ENCODE measurements around the gene HTR6.
"Not testable (repeated sequence)": the region's sequence is repeated elsewhere in the genome, so short reads cannot be mapped to it uniquely, and the experiment has no call there.

Gene HTR6

DNA sequence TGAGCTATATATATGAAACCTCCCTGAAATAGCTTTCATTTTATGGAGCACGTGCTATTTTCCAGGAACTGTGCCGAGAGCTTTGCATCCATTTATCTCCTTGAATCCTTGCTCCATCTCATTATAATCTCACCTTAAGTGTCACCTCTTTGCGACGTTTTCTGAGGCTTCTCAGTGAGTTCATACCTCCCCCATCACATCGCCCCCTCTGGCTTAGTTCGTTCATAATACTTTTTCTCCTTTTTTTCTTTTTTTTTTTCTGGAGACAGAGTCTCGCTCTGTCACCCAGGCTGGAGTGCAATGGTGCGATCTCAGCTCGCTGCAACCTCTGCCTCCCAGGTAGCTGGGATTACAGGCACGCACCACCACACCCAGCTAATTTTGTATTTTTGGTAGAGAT, 25.4 kb upstream of the HTR6 start:
- DNase-seq (ENCODE audit: low read depth in 2 of 2), result not testable (repeated sequence)

DNA sequence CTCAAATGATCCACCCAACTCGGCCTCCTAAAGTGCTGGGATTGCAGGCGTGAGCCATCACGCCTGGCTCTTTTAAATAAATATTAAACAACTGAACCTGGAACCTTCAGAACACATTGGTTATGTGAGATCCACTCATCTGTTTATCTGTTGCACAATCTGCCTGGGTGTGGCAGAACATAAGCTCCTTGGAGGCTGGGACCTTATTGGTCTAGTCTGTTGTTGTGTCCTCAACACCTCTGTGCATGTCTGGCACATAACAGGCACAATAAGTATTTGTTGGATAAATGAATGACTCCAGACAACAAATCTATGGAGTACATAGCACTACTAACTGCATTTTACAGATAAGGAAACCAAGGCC, 24.7 kb upstream of the HTR6 start:
- no peak for DNase-seq (ENCODE audit: low read depth in 2 of 2)

DNA sequence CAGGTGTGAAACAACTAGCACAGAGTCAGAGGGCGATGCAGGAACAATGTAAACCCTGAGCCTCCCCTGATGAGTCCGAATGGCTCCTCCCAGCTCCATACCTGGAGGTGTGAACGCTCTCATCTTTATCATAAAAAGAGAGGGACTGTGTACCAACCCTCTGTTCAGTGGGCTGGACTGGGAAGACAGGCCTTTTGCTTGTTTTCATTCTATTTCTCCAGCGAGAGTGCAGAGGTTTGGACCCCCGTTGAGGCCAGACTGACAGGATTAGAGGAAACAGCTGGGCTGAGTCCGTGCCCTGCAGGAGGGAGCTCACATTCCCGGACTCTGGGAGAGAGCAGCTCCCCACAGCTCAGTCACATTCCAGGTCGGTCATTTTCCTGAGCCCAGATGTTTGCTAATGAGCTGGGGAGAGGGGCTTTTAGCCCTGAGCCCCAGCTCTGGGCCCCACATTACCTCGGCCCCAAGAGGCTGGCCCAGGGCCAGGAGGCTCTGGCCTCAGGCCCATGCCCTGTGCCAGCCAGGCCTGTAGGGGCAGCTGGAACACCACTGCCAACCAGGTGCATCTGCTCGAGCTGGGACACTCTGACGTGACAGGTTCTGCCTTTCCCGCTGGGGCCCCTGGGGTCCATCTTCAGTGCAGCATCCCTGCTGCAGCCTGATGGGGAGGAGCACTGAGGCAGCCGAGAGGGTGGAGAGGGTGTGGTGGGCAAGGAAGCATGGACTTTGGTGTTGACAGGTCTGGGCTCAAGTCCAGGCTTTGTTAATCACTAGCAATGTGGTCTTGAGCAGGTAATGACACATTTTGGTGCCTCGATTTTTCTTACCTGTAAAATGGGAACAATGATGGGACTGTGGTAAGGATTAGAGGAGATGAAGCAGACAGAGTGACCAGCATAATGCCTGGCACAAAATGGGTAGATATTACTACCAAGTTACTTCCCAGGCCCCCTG, 24.0 kb upstream of the HTR6 start:
- no peak for DNase-seq (ENCODE audit: low read depth in 2 of 2)

DNA sequence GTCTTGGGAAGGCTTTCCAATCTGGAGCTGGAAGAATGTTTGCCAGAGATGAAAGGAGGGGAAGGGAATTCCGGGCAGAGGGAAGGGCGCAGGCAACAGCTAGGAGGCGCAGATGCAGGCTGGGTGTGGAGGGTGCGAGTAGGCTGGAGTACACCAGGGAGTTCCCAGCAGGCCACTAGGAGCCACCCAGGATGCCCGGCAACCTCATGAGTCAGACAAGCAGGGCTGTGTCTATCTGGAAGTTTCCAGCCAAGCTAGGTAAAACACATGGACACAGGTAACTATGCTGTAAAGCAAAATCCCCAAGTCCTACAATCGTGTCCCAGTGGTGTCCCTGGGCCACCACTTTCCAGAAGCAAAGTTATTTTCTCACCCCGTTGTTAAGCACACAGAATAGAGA, 21.6 kb upstream of the HTR6 start:
- no peak for DNase-seq (ENCODE audit: low read depth in 2 of 2)

DNA sequence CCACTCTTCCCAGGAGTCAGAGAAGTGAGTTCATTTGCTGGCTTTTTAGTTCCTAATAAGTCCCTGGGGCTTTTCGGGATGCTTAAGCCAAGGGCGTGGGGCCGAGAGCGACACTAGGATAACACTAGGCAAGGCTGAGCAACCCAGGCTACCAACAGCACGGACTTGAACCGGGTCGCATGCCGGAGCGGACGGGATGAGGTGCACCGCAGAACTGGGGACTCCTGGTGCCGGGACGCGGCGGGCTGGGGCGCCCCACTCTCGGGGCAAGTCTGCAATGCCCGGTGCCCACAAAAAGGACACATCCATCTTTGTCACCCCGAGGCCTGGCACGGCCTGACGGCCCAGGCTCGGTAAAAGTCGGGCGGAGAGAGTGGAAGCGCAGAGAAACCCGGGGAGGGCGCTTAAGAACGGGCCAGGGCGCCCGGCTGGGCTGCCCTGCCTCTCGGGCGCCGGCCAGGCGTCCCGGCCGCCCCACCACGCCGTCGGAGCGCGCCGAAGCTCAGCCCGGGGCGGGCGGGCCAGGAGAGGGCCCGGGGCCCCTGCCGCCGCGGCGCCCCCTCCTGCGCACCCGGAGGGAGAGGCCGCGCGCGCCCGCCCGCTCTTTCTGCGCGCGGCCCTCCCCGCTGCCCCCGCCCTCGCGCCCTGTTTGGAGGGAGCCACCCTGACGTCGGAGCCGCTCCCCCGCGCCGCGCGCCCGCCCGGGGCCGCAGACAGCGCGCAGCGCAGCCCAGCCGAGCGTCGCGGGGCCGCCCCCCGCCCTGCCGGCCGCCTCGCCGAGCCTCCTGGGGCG, 20.9 kb upstream of the HTR6 start, which contains the start of gene NBL1:
TSS of gene NBL1 (plus strand) at position 710 of the 793 bp plus-strand sequence. CDS start 10,720 bp downstream, outside the sequence.
- no peak for DNase-seq (ENCODE audit: low read depth in 2 of 2)

DNA sequence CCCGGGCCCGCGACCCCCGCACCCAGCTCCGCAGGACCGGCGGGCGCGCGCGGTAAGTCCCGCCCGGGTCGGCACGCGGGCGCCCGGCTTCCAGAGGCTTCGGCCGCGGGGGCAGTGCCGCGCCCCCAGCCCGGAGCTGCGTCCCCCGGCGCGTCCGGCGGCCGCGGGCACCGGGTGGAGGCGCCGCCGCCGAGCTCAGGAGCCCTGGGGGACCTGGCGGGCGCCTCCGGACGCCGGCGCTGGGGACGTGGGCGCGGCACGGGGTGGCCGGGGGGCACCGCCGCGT, 20.3 kb upstream of the HTR6 start:
- DNase-seq (ENCODE audit: low read depth in 2 of 2), result no peak

DNA sequence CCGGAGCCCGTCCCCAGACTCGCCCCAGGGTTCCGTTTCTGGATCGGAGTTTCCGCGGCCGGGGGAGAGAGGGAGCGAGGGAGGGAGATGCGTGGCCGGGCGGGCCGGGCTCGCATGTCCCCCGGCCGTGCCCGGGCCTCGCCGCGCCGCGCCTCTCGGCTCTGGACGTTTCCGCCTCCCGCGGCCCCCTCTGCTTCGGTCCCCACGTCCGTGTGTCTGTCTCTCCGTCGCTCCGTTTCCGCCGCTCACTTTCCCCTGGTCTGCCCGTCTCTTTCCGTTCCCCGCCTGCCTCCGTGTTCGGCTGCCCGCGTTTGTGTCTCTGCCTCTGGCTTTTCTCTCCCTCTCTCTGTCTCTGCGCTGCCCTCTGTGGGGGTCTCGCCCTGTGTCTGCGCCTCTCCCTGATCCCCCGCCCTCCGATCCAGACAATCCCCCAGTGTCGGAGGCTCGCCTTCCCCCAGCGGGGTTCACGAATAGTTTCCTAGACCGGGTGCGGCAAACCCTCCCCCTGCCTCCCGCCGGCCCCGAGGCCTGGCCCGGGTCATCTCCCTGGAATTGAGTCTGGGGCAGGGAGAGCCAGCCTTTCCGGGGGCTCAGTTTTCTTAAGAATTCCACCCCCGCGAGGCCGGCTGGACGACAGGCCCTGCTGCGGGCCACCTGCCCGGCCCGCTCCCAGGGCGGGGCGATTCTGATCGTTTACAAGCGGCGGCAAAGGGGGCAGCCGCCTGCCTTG, 19.8 kb upstream of the HTR6 start:
- DNase-seq (ENCODE audit: low read depth in 2 of 2), result no peak

DNA sequence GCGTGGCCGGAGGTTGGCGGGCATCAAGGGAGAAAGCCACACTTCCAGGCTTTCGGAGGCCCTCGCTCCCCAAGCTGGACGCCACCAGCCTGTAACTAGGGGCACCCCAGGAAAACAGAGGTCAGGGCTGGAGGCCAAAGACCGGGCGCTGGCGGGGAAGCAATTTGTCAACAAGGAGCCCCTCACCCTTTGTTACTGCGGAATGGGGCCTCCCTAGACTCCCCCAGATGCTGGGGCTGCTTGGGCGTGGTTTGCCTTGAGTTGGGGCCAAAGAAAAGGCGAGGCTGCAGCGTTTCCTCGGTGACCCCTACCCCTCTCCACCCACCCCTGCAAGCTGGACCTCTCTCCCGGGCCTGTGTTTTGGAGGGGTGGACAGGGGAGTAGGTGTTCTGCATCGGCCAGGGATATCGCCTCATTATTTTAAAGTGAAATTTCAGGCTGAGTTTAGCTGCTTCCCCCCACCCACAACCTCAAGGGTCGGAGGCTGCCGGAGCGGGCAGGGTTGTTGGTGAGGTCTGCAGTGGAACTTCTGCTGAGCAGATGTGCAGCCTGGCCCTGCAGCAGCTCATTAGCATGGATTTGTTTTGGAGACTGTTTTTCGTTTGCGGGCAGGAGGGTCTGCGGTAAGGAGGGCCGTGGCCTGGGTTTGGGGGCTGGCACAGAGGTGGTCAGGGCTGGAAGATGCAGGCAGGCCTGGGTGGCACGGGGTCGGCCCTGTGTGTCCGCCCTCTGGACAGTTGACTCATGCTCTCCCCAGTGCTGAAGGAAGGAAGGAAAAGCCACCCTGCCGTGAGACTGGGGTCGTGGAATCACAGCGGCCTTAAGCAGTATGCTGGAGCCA, 19.0 kb upstream of the HTR6 start:
- no peak for DNase-seq (ENCODE audit: low read depth in 2 of 2)

DNA sequence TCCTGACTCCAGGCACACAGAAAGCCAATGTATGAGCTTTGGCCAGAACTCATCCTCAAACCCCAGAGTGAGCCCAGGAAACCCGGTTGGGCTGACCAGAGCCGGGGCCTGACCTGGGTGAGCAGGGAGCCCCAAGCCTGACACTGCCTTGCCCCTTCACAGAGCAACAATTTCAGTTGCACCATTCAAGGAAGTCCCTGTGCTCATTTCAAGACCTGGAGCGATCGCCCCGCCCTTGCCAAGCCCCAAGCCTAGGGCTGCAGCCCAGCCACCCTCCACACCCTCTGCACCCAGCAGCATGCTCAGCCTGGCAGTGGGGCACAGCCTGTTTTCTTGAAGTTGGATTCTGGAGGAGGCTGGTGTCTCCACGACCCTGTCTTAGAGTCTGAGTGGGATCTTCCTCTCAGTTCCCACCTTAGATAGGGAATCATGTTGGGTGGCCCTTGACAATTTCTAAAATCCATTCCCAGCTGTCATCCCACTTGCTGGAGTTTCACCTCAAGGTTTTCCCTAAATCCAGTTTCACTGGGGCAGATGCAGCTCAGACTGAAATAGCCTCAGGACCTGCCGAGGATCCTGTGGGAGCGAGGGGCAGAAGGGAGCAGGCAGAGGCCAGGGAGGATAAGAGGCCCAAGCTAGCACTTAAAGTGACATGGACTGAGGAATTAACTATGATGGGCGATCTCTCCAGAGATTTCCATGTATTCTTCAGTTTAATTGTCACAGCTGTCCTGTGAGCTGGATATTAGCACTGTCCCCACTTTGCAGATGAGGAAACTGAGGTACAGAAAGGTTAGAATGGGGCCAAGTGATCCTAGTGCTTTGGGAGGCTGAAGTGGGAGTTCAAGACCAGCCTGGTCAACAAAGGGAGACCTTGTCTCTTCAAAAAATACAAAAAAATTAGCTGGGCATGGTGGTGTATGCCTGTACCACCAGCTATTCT, 18.0 kb upstream of the HTR6 start:
- no peak for DNase-seq (ENCODE audit: low read depth in 2 of 2)

DNA sequence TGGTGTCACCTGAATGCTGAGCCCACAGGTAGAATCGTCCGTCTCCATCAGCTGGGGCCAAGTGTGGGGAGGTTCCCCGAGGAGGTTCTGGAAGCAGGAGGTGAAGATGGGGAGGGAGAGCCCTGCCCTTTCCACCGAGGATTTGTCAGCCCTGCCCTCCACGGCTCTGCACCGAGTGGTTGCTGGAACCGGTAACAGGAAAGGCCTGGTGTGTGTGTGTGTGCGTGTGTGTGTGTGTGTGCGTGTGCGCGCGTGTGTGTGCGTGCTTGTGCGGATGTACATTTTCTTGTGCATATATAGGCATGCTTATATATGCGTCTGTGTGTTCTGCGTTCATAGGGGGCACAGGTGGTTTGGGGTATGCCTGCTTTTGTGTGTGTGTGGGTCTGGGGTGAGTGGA, 17.0 kb upstream of the HTR6 start:
- DNase-seq (ENCODE audit: low read depth in 2 of 2), result no peak

DNA sequence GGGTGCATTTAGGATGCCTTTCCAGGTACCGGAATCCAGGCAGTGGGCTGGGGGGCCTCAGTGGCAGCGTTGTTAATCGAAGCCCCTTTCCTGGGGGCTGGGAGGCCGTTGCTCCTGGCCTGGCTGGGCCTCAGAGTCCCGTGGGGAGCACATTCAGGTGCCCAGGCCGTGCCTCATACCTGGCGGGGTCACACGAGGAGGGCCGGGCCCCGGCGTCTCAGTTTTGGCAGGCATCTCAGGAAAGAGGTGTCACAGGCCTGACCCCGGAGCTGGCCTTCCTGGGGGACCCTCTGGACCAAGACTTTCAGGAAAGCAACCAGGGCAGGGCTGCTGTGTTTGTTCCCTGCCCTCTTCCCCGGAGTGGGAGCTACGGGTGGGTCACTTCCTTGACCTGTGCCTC, 16.4 kb upstream of the HTR6 start:
- DNase-seq (ENCODE audit: low read depth in 2 of 2), result no peak

DNA sequence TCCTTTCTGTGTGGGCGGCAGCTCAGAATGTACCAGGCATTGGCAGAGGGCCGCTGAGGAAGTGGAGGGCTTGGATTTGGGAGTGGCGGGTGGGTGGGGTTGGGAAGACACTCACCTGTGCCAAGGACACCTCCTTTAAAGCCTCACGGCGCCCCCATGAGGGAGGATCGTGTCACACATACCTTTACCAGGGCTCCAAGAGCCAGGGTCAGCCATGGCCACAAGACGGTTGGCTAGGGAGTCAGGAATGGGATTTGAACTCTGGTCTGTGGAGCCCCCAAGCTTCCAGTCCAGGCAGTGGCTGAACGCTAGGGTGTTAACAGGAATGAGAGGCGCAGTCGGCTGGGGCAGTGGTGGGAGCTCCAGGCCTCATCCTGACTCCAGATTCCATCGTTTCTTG, 16.0 kb upstream of the HTR6 start:
- DNase-seq (ENCODE audit: low read depth in 2 of 2), result no peak

DNA sequence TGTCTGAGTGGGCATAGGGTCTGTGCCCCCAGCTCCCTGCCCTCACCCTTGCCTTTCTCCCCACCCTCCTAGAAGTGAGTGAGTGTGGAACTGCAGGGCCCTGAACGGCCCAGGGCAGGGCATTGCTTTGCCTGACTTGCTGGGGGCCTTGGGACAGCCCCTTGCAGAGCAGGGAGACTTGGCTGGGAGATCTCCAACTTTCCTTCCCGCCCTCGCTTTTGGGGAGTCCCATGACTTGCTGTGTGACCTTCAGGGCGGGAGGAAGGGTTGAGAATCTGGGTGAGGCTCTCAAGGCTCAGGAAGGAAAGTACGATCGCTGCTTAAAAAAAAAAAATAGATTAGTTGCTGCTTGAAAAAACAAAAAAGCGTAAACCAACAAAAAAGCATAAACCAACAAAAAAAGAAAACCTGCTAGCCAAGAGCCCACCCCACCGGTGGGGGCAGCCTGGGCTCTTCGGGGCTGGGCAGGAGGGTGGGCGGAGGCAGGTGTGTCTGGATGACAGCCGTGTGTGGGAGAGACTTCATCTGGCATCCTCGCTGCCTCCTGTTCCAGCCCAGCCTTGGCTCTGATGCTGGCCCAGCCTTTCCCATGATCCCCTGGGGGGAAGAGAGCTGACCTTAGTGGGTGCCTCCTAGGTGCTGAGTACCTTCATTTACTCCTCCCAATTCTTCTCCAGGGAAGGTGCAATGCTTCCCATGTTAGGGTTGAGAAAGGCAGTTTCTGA, 14.1 kb upstream of the HTR6 start:
- no peak for DNase-seq (ENCODE audit: low read depth in 2 of 2)

DNA sequence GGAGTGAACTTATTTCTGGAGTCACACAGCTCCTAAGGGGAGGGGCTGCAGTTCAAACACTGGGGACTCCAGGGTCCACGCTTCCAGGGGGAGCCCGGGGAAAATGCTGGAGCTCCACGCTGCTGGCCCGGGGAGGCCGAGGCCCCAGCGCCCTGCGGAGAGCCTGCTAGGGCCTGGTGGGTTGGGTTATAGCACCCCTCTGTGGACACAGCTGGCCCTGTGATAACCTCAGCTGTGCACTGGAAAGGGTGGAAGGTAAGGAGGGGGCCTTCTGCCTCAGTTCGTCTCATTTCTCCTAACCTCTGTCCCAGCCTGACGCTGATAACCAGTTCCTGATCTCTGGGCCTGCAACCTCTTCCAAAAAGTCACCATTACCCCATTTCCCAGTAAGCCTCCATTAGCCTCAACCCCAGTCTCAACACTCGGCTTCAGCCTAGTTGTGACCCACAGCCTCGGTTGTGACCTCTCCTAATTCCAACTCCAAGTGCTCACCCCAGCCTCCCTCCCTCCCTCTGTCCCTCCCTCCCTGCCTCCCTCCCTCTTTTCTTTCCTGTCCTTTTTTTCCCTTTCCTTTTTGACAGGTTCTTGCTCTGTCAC, 13.4 kb upstream of the HTR6 start:
- DNase-seq (ENCODE audit: low read depth in 2 of 2), result no peak

DNA sequence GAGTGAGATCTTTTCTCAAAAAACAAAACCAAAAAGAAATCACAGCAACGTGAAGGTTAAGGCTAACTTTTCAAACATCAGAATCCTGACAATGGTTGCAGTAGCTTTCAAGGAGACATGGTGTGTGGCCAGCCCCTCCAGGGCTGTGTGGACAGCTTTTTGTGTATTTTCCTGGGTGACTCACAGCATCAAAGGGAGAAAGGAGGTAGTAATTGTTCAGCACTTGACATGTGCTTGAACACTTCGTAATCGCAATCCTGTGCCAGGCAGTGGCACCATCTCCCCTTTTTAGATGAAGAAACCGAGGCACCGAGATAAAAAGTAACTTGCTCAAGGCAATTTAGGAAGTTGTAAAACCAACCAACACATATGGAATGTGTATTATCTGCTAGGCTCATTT, 10.3 kb upstream of the HTR6 start:
- DNase-seq (ENCODE audit: low read depth in 2 of 2), result no peak

DNA sequence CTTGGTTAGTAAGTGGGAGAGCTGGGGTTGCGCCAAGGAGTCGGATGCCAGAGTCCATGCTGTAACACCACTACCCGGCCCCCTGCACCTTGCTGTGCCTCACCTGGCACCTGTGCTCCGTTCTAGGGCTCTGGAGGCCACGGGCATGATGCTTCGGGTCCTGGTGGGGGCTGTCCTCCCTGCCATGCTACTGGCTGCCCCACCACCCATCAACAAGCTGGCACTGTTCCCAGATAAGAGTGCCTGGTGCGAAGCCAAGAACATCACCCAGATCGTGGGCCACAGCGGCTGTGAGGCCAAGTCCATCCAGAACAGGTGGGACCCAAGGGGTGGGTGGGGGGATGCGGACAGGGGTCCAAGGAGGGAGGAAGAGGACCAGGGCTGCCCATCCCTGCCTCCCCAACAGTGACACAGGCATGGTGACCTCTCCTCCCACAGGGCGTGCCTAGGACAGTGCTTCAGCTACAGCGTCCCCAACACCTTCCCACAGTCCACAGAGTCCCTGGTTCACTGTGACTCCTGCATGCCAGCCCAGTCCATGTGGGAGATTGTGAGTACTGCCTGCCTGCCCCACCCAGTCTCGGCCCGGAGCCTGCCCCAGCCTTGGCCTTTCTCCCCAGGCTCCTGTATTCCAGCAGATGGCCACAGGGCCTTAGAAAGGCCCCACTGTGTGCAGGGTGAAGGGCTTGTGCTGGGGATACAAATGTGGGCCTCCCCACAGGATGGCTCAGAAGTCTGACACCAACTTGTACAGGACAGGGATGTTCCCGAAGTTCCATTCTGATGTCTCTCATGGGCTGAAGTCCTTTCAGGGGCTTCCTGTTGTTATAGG, 9.6 kb upstream of the HTR6 start:
- no peak for DNase-seq (ENCODE audit: low read depth in 2 of 2)

DNA sequence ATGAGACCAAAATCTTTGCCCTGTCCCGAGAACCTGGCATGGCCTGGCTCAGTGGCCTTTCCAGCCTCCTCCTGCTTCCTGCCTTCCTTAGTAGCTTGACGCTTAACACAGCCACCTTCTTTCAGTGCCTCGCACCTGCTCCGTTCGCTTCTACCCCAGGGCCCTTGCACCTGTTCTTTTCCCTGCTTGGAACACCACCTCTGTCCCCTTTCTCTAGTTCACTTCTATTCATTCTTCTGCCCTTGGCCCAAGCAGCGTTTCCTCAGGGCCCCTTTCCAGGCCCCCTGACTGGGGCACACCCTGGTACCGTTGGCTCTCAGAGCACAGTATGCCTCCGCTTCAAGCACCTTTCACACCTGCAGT, 9.0 kb upstream of the HTR6 start:
- DNase-seq (ENCODE audit: low read depth in 2 of 2), result no peak

DNA sequence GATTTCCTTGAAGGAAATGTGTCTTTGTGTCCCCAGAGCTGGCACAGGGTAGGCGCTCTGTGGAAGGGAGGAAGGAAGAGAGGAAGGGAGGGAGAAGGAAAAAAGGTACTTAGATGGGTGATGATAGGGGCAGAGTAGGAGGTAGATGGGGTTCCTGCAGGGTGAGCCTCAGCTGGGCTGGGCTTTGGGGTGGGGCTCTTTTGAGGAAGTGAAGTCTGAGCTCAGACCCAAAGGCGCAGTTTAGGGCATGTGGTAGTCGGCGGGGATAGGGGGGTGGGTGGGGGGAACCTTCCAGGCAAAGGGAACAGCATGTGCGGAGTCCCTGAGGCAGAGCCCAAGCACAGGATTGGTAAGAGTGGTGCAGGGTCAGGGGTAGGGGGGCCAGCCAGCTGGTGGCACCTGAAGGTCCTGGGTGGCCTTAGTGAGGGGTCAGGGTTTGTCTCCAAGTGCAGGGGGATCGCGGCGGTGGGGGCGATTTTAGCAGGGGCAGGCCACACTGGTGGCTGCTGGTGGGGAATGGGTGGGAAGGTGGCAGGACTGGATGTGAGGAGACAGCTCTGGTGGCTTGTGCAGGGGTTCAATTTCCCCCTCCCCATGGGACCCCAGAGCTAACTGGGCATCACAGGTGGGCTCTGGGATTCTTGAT, 8.4 kb upstream of the HTR6 start:
- no peak for DNase-seq (ENCODE audit: low read depth in 2 of 2)

Data from fibroblast of skin of left quadriceps (primary cell).